Iris pigment epithelial cell (primary cell): Measurements from ENCODE around the gene AMBN.

Experiments
- DNase-seq: peaks from one replicate; pipeline ENCODE4 v3.0.0-alpha.2; 2011; ENCODE audit warnings: low read depth

Gene AMBN, protein sequence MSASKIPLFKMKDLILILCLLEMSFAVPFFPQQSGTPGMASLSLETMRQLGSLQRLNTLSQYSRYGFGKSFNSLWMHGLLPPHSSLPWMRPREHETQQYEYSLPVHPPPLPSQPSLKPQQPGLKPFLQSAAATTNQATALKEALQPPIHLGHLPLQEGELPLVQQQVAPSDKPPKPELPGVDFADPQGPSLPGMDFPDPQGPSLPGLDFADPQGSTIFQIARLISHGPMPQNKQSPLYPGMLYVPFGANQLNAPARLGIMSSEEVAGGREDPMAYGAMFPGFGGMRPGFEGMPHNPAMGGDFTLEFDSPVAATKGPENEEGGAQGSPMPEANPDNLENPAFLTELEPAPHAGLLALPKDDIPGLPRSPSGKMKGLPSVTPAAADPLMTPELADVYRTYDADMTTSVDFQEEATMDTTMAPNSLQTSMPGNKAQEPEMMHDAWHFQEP

GRCh38 chr4:70591955-70592582, at the start of gene AMBN:
AMBN (plus strand) TSS chr4:70592256; CDS start chr4:70592359, 103 bp downstream.
- DNase-seq = no peak

DNA sequence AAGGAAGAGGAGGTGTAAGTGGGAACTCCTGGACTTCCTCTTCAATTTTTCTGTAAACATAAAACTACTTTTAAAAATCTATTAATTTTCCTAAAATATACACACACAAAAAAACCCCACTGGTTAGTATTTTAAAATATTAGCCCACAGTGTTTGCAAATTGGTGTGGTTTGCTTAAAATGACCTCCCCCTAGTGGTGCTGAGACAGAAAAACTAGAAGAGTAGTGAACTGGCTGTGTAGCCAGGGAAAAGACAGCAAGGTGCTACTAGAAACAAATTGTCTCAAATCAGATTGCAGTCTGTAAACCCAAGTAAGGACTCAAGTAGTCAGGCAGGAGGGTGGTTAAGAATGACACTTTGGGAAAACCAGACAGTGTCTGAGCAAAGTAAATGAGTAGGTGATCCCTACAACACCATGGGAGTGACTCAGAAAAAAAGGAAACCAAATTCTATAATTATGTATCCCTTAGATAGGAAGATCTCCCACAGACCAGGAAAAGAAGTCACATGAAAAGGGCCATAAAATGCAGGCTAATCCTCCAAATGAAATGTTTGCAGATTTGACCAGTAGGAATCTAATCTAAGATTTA, 47.7 kb upstream of the AMBN start:
- peak; percentile 43 for DNase-seq

- peak; percentile 60 for DNase-seq
These were observed 35.2 kb upstream of the AMBN start for GRCh38 chr4:70556856-70557255.

DNA sequence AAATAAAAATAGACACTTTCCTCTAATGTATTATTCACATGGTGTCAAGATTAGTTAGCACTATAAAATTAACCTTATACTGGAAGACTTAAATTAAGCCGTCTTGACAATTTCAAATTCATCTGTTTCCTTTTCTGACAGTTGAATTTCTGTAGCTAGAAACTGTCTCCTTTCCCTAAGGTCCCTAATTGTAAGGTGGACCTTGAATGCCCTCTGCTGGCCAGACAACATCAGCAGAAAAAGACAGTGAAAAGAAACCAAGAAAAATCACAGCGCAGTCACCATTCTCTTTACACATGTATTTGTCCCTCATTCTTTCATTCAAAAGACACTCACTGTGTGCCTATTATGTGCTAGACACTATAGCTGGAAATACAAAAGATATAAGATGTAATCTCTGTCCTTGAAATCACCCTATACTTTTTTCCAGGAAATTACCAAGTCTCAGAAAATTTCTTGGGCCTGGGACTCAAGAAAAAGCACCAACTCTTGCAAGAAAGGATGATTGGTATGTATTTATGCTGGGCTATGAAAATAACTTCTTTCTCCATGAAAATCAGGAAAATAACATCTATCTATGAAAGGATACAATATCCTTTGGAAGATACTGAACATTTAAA, 32.7 kb upstream of the AMBN start:
- DNase-seq = peak; percentile 58

DNA sequence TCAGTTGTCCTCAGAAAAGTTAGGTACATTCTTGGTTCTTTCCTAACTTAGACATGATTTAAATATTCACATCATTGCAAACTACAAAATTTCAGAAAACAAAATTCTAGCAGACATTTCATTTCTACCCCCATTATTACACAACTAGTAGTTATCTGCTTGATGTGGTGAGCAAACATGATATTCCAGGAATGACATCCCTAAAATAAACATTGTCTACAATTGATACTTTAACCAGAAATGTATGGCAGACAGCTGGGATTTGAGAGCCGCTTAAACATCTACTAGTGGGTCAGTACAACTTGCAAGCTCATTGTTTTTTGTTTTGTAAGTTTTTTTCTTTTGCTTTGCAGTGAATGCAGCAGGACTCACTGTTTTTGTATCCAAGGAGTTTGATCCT, 32.1 kb upstream of the AMBN start:
- DNase-seq = peak; percentile 14

DNA sequence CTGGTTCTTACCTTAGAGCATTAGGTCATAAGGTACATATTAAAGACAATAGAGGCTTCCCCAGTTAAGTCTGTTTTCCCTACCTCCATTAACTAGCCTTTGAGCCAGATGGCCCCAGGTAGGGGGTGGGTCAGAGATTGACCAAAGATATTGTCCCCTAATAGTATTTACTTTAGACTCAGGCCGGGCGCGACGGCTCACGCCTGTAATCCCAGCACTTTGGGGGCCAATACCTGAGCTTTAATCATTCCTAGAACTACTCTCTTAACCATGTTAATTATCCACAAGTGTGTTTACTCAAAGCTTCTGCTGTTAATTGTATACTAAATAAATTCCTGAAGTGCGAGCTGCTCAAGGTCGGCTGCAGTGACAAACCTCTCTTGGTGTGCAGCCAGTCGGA, 28.0 kb upstream of the AMBN start:
- DNase-seq = no peak

DNA sequence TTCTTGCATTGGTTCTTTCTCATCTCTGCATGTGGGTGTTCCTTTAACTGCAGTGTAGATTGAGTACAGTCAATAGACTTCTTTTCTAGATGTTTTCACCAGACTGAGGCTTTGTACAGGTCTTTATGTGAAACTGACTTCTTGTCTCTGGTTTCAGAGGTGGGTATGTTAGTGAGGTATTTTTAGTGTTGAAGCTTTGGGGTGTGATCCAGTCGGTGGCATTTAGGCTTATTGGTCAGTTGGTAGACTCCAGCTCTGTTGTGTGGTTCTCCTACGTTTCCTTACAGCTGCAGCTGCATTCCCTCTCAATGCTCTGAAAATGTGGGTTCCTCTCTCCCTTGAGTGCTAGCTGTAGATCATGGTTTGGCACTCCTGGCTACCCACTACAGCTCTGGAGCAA, 21.3 kb upstream of the AMBN start:
- no peak for DNase-seq

- no peak for DNase-seq
These were observed 20.3 kb upstream of the AMBN start for GRCh38 chr4:70571772-70572171.

- DNase-seq = no peak
These were observed 16.1 kb upstream of the AMBN start for GRCh38 chr4:70575964-70576363.

DNA sequence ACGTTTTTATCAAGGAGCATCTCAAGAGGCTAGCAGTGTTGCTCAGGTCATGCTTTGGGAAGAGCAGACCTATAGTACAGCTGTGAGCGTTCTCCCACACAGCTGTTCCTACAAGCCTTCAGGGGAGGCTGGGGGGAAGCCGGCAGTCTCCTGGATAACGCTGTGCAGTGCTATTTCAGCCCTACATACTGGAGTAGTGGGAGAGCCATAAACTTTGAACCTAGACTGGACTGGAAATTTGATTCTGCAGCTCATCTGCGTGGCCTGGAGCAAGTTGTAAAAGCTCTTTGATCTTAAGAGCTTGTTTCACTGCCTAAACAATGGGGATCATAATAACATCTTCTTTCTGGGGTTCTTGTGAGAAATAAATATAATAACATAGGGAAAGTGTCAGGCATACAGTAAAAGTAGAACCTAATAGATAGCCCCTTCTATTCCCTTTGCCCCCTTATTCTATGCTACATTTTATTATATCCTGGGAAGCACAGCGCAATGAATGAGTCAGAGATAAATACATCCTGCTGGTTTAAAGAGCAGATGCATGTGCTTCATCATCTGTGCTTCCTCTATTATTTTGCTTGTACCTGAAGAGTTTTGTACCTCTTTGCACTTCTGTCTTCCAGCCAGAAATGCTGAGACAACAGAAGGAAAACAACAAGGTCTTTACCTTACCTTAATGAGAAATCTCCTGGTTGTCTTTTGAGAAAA, 14.7 kb upstream of the AMBN start:
- no peak for DNase-seq

DNA sequence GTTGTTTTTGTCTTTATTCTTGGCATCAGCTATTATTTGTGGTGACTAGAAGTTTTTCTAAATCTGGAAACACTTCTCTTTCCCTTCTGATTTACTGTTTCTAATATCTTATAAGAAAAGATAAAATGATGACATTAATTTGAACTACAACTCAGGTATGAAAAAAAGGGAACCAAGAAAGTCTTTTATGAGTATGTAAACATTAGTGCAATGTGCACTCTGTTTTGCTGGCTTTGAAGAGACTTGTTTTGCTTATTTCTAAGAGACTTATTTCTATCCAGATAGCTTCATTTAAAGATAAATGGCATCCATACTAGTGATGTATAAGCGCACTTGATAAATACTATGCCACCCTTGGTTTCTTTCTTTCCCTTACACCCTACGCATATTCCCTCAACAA, 10.1 kb upstream of the AMBN start:
- no peak for DNase-seq

GRCh38 chr4:70583952-70584834, 7.9 kb upstream of the AMBN start:
- no peak for DNase-seq

DNA sequence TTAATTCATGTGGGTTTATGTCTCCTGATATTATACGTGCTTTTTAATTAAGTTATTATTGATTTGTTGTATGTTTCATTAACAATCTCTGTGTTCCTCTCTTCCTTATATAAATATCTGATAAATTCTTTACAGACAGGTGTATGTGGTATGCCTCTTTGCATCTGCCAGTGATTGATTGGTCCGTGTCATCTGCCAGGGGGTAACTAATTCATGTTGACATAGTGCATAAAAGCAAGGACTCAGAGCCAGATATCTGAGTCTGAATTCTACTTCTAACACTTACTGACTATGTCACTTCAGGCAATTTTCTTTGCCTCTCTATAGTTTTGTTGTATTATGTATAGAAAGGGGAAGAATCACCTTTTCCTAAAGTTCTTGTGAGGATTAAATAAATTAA, 5.2 kb upstream of the AMBN start:
- DNase-seq = no peak

DNA sequence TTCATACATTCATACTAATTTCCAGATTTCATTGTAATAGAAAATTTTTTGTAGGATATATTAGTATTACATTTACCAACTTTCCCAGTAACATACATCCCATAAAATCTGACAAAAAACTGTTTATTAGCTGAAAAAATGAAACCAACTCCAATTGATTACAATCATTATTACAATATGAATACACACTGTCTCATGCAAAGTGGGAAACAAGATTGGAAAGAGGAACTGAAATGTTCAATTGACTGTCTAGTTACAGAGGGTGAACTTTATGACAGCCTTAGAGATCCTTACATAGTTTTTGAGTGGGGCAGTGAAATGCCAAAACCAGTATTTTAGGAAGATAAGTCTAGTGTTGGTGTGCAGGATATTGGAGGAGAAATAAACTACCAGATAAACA, 2.3 kb upstream of the AMBN start:
- DNase-seq = no peak

- DNase-seq = no peak
These were observed 2.1 kb downstream of the AMBN start for GRCh38 chr4:70594196-70594595.

DNA sequence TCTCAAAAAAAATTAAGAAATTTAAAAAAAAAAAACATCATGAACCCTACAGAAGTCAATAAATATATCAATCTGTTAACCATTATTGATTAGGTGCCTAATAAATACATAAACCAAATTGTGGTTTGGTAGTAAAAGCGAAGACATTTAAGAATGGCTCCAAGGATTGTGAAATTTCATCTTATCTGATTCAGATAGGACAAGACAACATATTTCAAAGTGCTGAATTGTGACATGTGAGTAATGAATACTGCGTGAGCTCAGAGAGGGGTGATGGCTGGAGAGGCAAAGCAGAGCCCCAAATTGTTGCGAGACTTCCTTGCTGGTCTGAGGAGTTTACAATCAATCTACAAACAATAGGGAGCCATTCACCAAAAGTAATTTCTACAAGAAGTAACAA, 8.2 kb downstream of the AMBN start:
- DNase-seq = no peak

DNA sequence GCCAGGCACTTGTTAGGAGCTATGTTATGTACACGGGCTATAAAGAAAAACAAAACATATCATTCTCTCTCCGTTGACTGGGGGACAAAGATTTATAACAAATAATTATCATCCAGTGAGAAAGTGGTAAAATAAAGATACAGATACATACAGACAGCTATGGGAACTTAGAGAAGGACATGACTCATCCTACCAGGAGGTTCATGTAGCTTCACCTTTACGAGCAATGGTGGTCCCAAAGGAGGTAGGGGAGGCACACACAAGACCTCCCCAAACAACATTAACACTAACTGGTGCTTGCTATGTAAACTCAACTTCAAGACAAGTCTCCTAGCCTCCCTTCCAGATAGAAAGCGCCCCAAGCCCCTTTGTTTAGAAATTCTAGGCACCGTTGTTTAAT, 8.9 kb downstream of the AMBN start:
- no peak for DNase-seq

DNA sequence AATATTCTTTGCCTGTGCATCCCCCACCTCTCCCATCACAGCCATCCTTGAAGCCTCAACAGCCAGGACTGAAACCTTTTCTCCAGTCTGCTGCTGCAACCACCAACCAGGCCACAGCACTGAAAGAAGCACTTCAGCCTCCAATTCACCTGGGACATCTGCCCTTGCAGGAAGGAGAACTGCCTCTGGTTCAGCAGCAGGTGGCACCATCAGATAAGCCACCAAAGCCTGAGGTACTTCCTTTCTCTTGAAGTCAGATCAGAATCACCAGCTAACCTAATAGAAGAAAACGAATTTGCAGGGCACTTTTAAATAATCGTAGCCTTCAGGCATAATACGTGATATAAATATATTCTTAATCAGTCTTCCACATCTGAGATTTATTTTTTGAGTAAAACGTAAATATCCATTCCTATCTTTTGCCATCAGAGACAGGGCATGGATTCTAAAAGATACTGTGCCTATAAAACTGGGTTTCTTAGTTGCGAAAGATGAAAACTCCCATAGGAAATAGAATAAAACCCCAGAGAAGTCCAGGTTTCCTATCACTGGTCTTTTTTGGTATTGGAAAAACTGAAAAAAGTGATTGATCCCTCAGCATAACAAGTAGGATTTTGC, 9.5 kb downstream of the AMBN start:
- DNase-seq = peak; percentile 77

DNA sequence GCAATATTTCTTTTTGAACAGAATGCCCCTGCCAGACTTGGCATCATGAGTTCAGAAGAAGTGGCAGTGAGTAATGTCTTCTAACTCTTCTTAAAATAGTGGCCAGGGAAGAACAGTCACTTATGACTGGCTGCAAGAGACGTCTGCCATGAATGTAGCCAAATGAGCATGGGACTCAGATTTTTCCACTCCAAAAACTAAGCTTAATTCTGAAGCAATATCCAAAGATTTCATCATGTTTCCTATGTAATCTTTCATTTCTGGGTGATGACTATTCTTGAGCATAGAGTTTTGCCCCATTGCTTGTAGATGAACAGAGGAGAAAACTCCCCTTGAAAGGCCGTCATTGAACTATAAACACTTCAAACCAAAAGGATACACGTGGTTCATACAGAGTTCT, 11.8 kb downstream of the AMBN start:
- peak; percentile 77 for DNase-seq

DNA sequence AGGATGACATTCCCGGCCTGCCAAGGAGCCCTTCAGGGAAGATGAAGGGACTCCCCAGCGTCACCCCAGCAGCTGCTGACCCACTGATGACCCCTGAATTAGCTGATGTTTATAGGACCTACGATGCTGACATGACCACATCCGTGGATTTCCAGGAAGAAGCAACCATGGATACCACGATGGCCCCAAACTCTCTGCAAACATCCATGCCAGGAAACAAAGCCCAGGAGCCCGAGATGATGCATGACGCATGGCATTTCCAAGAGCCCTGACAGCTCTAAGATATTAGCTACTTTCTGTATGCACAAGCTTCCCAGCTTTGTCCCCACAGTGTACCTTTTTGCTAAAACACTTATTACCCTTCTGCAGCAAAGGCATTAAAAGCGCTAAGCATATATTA, 14.4 kb downstream of the AMBN start:
- DNase-seq = peak; percentile 4
